ENCODE data around the gene ACBD5.
A peak's percentile ranks its signal among the peaks of the same experiment; 100 is the strongest.

The ACBD5 gene

GRCh38 chr10:27153845-27154193 lies 86.8 kb downstream of the ACBD5 start:
- H2BK15ac ChIP-seq (ENCODE audit: low read length): no peak overlapping the region
- H3K27ac ChIP-seq (replicated peaks; ENCODE audit: low read length): peak overlapping the region; percentile 70
- H3K14ac ChIP-seq (ENCODE audit: low read length): no peak overlapping the region
- H3K23ac ChIP-seq (ENCODE audit: low read depth, low read length, poor library complexity): peak overlapping the region; percentile 19
- peak overlapping the region; percentile 49 for H3K4me2 ChIP-seq (ENCODE audit: insufficient read depth, low read length, poor library complexity, severe bottlenecking)
- no peak overlapping the region for H4K91ac ChIP-seq (ENCODE audit: low read depth, low read length, poor library complexity)
- no peak overlapping the region for H2BK5ac ChIP-seq (ENCODE audit: low read length)
- H3K4ac ChIP-seq (ENCODE audit: low read length): no peak overlapping the region
- peaks cover 10% of the 10 kb centered on the region for H3K79me1 ChIP-seq (ENCODE audit: low read depth, low read length)
- peaks cover 4 to 43% of the 10 kb centered on the region in 2 donors for H3K36me3 ChIP-seq (replicated peaks in 1 of 2; ENCODE audit: control insufficient read depth in 2 of 2, insufficient read depth in 2 of 2, low read length in 2 of 2)
- H3K9ac ChIP-seq (ENCODE audit: low read depth, low read length, poor library complexity): peak overlapping the region; percentile 75
- DNase-seq (ENCODE audit: low spot score): peak; percentile 5
- WGBS, 2 donors (ENCODE audit: extremely low coverage in 2 of 2, insufficient read length in 2 of 2, insufficient replicate concordance in 1 of 2): no CpG with 5 or more reads among the region's 18 CpGs
- H3K4me3 ChIP-seq (ENCODE audit: low read length in 2 of 2): peak overlapping the region; percentile 94 to 99
- H2AFZ ChIP-seq (ENCODE audit: low read length): peak overlapping the region; percentile 87
- peaks cover 0 to 4% of the 10 kb centered on the region in 2 donors for H3K9me3 ChIP-seq (replicated peaks in 1 of 2; ENCODE audit: control insufficient read depth in 2 of 2, insufficient read depth in 1 of 2, low read depth in 1 of 2, low read length in 2 of 2)
- H3K18ac ChIP-seq (ENCODE audit: low read length): peak overlapping the region; percentile 76
- no peak overlapping the region for H2AK5ac ChIP-seq (ENCODE audit: low read depth, low read length)
- peaks cover 3 to 12% of the 10 kb centered on the region in 2 donors for H3K4me1 ChIP-seq (ENCODE audit: control insufficient read depth in 2 of 2, insufficient read depth in 1 of 2, low read depth in 1 of 2, low read length in 2 of 2)
- H3K27me3 ChIP-seq (ENCODE audit: control insufficient read depth in 3 of 3, insufficient read depth in 3 of 3, low read depth in 1 of 3, low read length in 3 of 3): no peaks in the 10 kb centered on the region
- H2BK12ac ChIP-seq (ENCODE audit: low read length): no peak overlapping the region
- no peak overlapping the region for H4K8ac ChIP-seq (ENCODE audit: low read depth, low read length)
- H2BK120ac ChIP-seq (ENCODE audit: low read depth, low read length): no peak overlapping the region

GRCh38 chr10:27153329-27153728 lies 87.3 kb downstream of the ACBD5 start:
- Histone ChIP-seq H2AFZ (ENCODE audit: low read length) (no peak overlapping the region), H3K4me2 (ENCODE audit: insufficient read depth, low read length, poor library complexity, severe bottlenecking) (peak overlapping the region; percentile 49), H3K36me3 (replicated peaks in 1 of 2; ENCODE audit: control insufficient read depth in 2 of 2, insufficient read depth in 2 of 2, low read length in 2 of 2) (peaks cover 3 to 43% of the 10 kb centered on the region in 2 donors), H3K9ac (ENCODE audit: low read depth, low read length, poor library complexity) (no peak overlapping the region), H3K18ac (ENCODE audit: low read length) (no peak overlapping the region), H4K8ac (ENCODE audit: low read depth, low read length) (no peak overlapping the region), H2BK5ac (ENCODE audit: low read length) (no peak overlapping the region), H2BK15ac (ENCODE audit: low read length) (no peak overlapping the region), H2BK12ac (ENCODE audit: low read length) (no peak overlapping the region), H2BK120ac (ENCODE audit: low read depth, low read length) (no peak overlapping the region), H3K79me1 (ENCODE audit: low read depth, low read length) (peaks cover 10% of the 10 kb centered on the region), H3K4me1 (ENCODE audit: control insufficient read depth in 2 of 2, insufficient read depth in 1 of 2, low read depth in 1 of 2, low read length in 2 of 2) (peaks cover 3 to 12% of the 10 kb centered on the region in 2 donors), H3K27ac (replicated peaks; ENCODE audit: low read length) (no peak overlapping the region), H3K9me3 (replicated peaks in 1 of 2; ENCODE audit: control insufficient read depth in 2 of 2, insufficient read depth in 1 of 2, low read depth in 1 of 2, low read length in 2 of 2) (peaks cover 0 to 4% of the 10 kb centered on the region in 2 donors), H3K4me3 (ENCODE audit: low read length in 2 of 2) (peak overlapping the region; percentile 94 to 99), H3K27me3 (ENCODE audit: control insufficient read depth in 3 of 3, insufficient read depth in 3 of 3, low read depth in 1 of 3, low read length in 3 of 3) (no peaks in the 10 kb centered on the region), H3K4ac (ENCODE audit: low read length) (no peak overlapping the region), H3K14ac (ENCODE audit: low read length) (no peak overlapping the region), H4K91ac (ENCODE audit: low read depth, low read length, poor library complexity) (no peak overlapping the region), H2AK5ac (ENCODE audit: low read depth, low read length) (no peak overlapping the region), H3K23ac (ENCODE audit: low read depth, low read length, poor library complexity) (no peak overlapping the region)
- no CpG with 5 or more reads among the region's 6 CpGs for WGBS, 2 donors (ENCODE audit: extremely low coverage in 2 of 2, insufficient read length in 2 of 2, insufficient replicate concordance in 1 of 2)
- DNase-seq (ENCODE audit: low spot score): no peak

DNA sequence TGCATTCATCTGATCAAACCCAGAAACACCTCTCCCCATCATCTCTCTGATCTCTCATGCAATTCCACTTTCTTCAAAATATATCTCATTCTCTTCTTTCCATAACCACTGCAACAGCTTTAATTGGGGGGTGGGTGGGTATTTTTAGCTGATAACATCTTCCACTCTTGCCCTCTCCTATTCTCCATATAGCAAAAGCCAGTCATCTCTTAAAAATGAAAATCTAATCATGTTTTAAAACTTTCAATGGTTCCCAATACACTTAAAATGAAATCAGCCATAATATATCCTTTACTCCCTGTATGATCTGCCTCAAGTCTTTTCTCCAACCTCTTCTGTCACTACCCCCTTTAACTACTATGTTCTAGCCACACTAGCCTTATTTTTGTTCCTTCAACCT lies 87.9 kb downstream of the ACBD5 start:
- H3K4me3 ChIP-seq (ENCODE audit: low read length in 2 of 2): peak overlapping the region in 1 of 2 donors; percentile 99
- no peak overlapping the region for H2AK5ac ChIP-seq (ENCODE audit: low read depth, low read length)
- H3K9me3 ChIP-seq (replicated peaks in 1 of 2; ENCODE audit: control insufficient read depth in 2 of 2, insufficient read depth in 1 of 2, low read depth in 1 of 2, low read length in 2 of 2): peaks cover 0 to 4% of the 10 kb centered on the region in 2 donors
- H3K4me2 ChIP-seq (ENCODE audit: insufficient read depth, low read length, poor library complexity, severe bottlenecking): peak overlapping the region; percentile 60
- H3K9ac ChIP-seq (ENCODE audit: low read depth, low read length, poor library complexity): no peak overlapping the region
- no peaks in the 10 kb centered on the region for H3K27me3 ChIP-seq (ENCODE audit: control insufficient read depth in 3 of 3, insufficient read depth in 3 of 3, low read depth in 1 of 3, low read length in 3 of 3)
- no peak overlapping the region for H4K8ac ChIP-seq (ENCODE audit: low read depth, low read length)
- no peak overlapping the region for H3K4ac ChIP-seq (ENCODE audit: low read length)
- no peak overlapping the region for H3K23ac ChIP-seq (ENCODE audit: low read depth, low read length, poor library complexity)
- H4K91ac ChIP-seq (ENCODE audit: low read depth, low read length, poor library complexity): no peak overlapping the region
- H3K18ac ChIP-seq (ENCODE audit: low read length): no peak overlapping the region
- no peak overlapping the region for H2BK5ac ChIP-seq (ENCODE audit: low read length)
- H2BK12ac ChIP-seq (ENCODE audit: low read length): no peak overlapping the region
- no peak overlapping the region for H2AFZ ChIP-seq (ENCODE audit: low read length)
- H3K79me1 ChIP-seq (ENCODE audit: low read depth, low read length): peaks cover 8% of the 10 kb centered on the region
- H2BK120ac ChIP-seq (ENCODE audit: low read depth, low read length): no peak overlapping the region
- no peak overlapping the region for H3K27ac ChIP-seq (replicated peaks; ENCODE audit: low read length)
- DNase-seq (ENCODE audit: low spot score): no peak
- H3K36me3 ChIP-seq (replicated peaks in 1 of 2; ENCODE audit: control insufficient read depth in 2 of 2, insufficient read depth in 2 of 2, low read length in 2 of 2): peaks cover 3 to 43% of the 10 kb centered on the region in 2 donors
- no peak overlapping the region for H3K14ac ChIP-seq (ENCODE audit: low read length)
- H3K4me1 ChIP-seq (ENCODE audit: control insufficient read depth in 2 of 2, insufficient read depth in 1 of 2, low read depth in 1 of 2, low read length in 2 of 2): peaks cover 3 to 12% of the 10 kb centered on the region in 2 donors
- H2BK15ac ChIP-seq (ENCODE audit: low read length): no peak overlapping the region

DNA sequence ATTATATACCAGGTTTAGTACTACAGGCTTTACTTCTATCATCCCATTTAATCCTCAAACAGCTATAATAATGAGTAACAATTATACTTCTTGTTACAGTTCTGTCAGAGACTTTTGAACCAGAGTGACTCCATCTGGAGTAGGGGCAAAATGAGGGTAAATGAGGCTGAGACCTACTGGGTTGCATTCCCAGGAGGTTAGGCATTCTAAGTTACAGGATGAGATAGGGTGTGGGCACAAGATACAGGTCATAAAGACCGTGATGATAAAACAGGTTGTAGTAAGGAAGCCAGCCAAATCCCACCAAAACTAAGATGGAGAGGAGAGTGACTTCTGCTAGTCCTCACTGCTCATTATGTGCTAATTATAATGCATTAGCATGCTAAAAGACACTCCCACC lies 90.3 kb downstream of the ACBD5 start:
- no peaks in the 10 kb centered on the region for H3K27me3 ChIP-seq (ENCODE audit: control insufficient read depth in 3 of 3, insufficient read depth in 3 of 3, low read depth in 1 of 3, low read length in 3 of 3)
- peaks cover 0 to 4% of the 10 kb centered on the region in 2 donors for H3K9me3 ChIP-seq (replicated peaks in 1 of 2; ENCODE audit: control insufficient read depth in 2 of 2, insufficient read depth in 1 of 2, low read depth in 1 of 2, low read length in 2 of 2)
- no peak overlapping the region for H4K91ac ChIP-seq (ENCODE audit: low read depth, low read length, poor library complexity)
- peaks cover under 1% of the 10 kb centered on the region for H3K79me1 ChIP-seq (ENCODE audit: low read depth, low read length)
- no peak overlapping the region for H3K23ac ChIP-seq (ENCODE audit: low read depth, low read length, poor library complexity)
- no peak overlapping the region for H2AFZ ChIP-seq (ENCODE audit: low read length)
- H3K9ac ChIP-seq (ENCODE audit: low read depth, low read length, poor library complexity): no peak overlapping the region
- DNase-seq (ENCODE audit: low spot score): no peak
- no peak overlapping the region for H2AK5ac ChIP-seq (ENCODE audit: low read depth, low read length)
- H3K4ac ChIP-seq (ENCODE audit: low read length): no peak overlapping the region
- WGBS, 2 donors (ENCODE audit: extremely low coverage in 2 of 2, insufficient read length in 2 of 2, insufficient replicate concordance in 1 of 2): no CpG with 5 or more reads among the region's 1 CpG
- H3K4me1 ChIP-seq (ENCODE audit: control insufficient read depth in 2 of 2, insufficient read depth in 1 of 2, low read depth in 1 of 2, low read length in 2 of 2): peaks cover 4 to 13% of the 10 kb centered on the region in 2 donors
- H3K18ac ChIP-seq (ENCODE audit: low read length): no peak overlapping the region
- peaks cover 6 to 57% of the 10 kb centered on the region in 2 donors for H3K36me3 ChIP-seq (replicated peaks in 1 of 2; ENCODE audit: control insufficient read depth in 2 of 2, insufficient read depth in 2 of 2, low read length in 2 of 2)
- H3K4me2 ChIP-seq (ENCODE audit: insufficient read depth, low read length, poor library complexity, severe bottlenecking): no peak overlapping the region
- no peak overlapping the region for H3K4me3 ChIP-seq (ENCODE audit: low read length in 2 of 2)
- no peak overlapping the region for H2BK5ac ChIP-seq (ENCODE audit: low read length)
- H2BK12ac ChIP-seq (ENCODE audit: low read length): no peak overlapping the region
- no peak overlapping the region for H2BK120ac ChIP-seq (ENCODE audit: low read depth, low read length)
- no peak overlapping the region for H2BK15ac ChIP-seq (ENCODE audit: low read length)
- H3K27ac ChIP-seq (replicated peaks; ENCODE audit: low read length): no peak overlapping the region
- no peak overlapping the region for H3K14ac ChIP-seq (ENCODE audit: low read length)
- no peak overlapping the region for H4K8ac ChIP-seq (ENCODE audit: low read depth, low read length)

All from neuronal stem cell (in vitro differentiated cells).